Measurements from ENCODE around the gene SELENOO. TPM values are rescaled to one million over a fixed set of nuclear protein-coding genes. Genes with fewer than 3 reads are reported as not detected.

SELENOO gene
- total RNA-seq, 1 donor = 31.8 TPM

DNA sequence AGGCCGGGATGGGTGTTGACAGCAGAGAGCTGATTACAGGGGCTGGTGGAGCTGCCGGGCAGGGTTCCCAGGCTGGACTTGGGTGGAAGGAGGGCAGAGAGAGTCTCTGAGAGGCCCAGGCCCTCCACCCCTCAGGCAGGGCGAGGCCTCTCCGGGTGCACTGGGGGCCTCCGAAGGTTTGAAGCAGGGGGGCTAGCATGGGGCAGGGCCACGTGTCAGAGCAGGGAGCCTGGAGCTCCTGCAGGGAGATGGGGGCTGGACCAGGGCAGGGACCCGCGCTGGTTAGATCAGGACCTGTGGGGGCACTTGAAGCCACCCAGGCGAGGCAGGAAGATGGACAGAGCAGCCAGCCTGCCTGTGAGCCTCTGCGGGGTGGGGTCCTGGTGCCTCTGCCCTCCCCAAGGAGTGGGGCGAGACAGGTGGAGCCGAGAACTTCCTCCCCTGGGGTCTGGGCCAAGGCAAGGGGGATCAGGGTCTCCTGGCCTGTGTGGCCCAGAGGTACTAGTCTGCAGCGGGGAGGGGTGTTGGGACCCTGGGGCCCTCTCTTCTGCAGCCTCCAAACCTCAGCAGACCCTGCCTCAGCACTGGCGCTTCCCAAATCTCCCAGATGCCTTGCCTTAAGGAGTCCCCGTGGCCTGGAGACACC lies 29.4 kb upstream of the SELENOO start:
- DNase-seq (ENCODE audit: low read depth in 2 of 3, low spot score in 2 of 3) = no peak

DNA sequence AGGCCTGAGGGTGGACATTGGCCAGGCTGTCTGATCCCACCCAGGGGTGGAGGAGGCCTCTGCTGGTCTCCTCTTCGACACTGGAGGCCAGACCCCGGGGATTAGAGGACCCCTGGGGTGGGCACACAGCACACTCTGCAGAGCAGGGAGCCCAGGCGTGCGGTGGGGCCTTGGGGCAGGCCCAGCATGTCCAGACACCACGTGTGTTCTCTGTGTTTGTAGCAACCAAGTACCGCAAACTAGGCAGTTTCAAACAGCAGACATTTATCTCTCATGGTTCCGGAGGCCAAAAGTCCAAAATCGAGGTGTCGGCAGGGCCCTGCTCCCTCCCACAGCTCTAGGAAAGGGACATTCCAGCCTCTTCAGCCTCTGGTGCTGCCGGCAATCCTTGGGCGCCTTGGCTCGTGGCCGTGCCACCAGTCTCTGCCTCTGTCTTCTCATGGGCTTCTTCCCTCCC lies 28.8 kb upstream of the SELENOO start:
- DNase-seq (ENCODE audit: low read depth in 2 of 3, low spot score in 2 of 3) = no peak

DNA sequence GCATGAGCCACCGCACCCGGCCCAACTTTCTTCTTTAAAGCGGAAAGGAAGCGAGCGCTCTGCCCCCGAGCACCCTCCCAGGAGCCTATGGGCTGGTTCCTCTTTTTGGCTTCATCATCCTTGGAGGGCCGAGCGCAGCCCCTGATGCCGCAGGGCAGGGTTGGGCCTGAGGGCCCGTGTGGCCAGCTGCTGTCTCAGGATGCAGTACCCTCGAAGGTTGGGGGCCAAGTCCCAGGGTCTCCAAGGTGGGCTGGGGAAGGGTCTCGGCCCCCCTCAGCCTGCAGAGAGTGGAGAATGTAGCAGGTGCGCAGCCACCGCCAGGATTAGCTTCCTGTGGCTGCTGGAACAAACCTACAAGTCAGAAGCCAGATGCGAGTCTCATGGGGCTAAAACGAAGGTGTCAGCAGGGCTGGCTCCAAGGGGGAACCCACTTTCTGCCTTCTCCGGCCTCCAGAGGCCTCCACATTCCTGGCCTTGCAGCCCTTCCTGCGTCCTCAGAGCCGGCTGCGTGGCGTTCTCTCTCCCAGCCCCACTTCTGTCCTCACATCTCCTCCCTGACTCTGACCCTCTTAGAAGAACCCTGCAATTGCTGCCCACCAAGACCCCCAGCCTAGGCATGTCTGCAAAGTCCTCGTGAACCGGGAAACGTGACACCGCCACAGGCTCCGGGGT lies 27.4 kb upstream of the SELENOO start:
- peak in 1 of 3 donors; percentile 42 for DNase-seq (ENCODE audit: low read depth in 2 of 3, low spot score in 2 of 3)

DNA sequence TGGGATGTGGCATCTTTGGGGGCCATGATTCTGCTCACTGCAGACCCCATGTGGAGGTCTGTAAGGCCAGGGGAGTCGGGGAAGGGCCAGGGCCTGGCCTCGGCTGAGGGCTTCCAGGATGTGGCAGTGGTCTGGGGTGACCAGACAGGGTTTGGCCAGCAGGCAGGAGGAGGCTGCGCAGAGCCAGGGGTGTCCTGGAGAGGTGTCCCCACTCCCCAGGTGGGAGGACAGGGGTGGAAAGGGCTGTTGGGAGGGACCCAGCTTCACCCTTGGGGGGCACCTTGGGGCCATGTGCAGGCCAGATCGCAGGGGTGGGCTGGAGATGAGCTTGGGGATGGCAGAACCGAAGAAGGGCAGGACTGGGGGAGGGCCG lies 26.8 kb upstream of the SELENOO start:
- DNase-seq (ENCODE audit: low read depth in 2 of 3, low spot score in 2 of 3) = no peak

DNA sequence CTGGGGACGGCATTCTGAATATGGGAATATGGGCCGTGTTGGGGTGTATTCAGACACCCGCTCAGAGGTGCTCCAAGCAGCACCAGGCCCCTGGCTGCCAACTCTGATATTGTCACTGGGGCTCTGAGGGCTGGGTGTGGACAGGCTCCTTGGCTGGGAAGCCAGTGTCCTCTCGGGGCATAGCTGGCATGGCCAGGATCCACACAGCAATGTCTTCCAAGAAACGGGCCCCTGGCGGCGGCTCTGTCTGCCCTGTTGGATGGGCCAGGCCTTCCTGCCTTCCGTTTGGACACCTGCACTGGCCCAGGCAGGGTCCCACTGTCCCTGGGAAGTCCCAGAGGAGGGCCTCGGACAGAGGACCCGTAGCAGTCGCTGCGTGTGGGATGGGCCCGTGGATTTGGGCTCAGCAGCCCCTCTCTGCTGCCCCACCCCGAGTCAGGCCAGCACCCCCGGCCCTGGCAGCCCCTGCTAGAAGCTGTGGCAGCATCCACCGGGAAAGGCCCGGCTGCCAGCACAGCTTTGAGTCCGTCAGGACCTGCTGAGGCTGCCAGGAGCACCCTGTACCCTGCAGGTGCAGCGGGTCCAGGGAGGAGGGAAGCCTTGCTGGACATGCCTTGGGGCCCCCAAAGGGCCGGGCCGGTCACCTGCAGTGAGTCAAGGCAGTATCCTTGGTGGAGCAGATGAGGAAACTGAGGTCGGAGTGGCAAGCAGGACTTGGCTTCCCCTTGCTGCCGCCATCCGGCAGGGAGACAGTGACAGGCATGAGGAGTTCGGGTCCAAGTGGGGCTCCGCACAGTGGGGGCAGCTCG lies 26.2 kb upstream of the SELENOO start:
- DNase-seq (ENCODE audit: low read depth in 2 of 3, low spot score in 2 of 3) = no peak

DNA sequence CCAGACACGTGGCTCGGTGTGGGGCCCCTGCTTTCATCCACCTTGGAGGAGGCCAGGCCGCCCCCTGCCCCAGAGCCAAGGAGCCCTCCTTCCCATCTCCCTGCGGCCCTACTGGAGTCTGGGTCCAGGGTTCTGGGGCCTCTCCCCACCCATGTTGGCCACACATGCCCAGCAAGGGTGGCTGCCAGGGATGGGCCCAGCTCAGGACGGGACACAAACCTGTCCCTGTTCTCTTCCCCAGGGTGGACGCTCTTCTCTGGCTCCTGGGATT lies 25.7 kb upstream of the SELENOO start:
- no peak for DNase-seq (ENCODE audit: low read depth in 2 of 3, low spot score in 2 of 3)

DNA sequence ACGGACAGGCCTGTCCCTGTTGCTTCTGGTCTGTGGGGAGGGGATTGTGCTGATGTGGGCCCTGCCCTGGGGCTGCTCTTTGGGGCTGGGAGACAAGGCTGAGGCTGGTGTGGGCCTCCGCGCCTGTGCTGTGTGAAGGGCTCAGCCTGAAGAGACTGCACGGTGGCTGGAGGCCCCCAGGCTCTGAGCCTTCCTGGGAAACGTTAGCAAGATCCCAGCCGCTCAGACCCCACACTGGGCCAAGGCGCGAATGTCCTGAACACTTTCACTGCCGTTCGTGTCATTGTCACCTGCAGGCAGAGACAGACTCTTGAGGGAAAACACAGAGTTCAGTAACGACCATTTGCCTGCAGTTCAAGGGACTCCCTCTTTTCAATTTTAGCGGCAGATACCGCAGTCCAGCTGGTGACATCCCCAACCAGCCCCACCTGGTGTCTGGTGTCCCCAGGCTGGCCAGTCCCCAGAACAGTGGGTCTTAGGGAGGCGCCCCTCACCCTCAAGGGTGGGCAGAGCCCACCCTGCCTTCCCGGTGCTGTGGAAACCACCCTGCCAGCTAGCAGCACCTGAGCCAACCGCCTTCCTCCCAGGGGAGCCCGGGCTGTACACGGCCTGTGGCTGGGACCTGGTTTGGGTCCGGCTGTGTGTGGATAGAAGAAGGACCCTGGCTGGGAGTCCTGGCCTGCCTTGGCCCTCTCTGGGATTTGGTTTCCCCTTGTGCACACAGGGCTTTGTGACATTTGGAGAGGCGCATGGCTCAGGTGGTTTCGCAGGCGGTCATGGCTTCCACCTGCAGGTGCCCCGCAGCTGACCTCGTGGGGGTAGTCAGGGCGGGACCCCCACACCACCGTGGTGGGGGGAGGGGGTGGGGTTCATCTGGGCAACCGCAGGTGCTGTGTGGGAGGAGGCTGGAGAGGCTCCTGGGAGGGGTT lies 24.6 kb upstream of the SELENOO start:
- no peak for DNase-seq (ENCODE audit: low read depth in 2 of 3, low spot score in 2 of 3)

DNA sequence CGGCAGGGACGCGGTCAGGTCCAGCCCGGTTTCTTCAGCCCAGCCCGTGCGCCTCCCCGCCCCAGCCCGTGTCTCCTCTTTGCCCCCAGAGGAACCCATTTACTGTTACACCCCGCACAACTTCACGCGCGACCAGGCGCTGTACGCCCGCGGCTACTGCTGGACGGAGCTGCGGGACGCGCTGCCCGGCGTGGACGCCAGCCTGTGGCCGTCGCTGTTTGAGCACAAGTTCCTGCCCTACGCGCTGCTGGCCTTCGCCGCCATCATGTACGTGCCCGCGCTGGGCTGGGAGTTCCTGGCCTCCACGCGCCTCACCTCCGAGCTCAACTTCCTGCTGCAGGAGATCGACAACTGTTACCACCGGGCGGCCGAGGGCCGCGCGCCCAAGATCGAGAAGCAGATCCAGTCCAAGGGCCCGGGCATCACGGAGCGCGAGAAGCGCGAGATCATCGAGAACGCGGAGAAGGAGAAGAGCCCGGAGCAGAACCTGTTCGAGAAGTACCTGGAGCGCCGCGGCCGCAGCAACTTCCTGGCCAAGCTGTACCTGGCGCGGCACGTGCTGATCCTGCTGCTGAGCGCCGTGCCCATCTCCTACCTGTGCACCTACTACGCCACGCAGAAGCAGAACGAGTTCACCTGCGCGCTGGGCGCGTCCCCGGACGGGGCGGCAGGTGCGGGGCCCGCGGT lies 23.8 kb upstream of the SELENOO start:
- DNase-seq (ENCODE audit: low read depth in 2 of 3, low spot score in 2 of 3) = no peak

DNA sequence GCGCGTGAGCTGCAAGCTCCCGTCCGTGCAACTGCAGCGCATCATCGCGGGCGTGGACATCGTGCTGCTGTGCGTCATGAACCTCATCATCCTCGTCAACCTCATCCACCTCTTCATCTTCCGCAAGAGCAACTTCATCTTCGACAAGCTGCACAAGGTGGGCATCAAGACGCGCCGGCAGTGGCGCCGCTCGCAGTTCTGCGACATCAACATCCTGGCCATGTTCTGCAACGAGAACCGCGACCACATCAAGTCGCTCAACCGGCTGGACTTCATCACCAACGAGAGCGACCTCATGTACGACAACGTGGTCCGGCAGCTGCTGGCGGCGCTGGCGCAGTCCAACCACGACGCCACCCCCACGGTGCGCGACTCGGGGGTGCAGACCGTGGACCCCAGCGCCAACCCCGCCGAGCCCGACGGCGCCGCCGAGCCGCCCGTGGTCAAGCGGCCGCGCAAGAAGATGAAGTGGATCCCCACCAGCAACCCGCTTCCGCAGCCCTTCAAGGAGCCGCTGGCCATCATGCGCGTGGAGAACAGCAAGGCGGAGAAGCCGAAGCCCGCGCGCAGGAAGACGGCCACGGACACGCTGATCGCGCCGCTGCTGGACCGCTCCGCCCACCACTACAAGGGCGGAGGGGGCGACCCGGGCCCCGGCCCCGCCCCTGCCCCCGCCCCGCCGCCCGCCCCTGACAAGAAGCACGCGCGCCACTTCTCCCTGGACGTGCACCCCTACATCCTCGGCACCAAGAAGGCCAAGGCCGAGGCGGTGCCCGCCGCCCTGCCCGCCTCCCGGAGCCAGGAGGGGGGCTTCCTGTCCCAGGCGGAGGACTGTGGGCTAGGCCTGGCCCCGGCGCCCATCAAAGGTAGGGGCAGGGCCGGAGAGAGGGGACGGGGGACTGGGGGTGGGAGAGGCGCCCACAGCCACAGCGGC lies 23.0 kb upstream of the SELENOO start:
- DNase-seq (ENCODE audit: low read depth in 2 of 3, low spot score in 2 of 3) = no peak

DNA sequence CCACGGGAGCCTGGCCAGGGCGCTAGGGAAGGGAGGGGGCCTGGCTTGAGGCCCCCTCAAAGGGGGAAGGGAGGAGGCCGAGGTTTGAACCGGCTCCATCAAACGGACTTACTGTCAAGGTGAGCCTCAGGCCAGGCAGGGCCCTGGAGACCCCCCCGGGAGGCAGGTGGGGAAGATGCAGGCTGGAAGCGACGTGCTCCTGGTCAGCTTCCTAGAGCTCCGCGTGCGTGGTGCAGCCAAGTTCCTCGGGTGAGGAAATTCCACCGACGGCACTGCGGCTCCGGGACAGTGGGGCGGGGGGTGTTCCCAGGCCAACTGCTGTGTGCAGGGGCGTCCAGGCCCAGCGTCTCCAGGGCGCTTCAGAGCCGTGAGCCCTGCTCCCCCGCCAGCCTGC lies 22.3 kb upstream of the SELENOO start:
- no peak for DNase-seq (ENCODE audit: low read depth in 2 of 3, low spot score in 2 of 3)

DNA sequence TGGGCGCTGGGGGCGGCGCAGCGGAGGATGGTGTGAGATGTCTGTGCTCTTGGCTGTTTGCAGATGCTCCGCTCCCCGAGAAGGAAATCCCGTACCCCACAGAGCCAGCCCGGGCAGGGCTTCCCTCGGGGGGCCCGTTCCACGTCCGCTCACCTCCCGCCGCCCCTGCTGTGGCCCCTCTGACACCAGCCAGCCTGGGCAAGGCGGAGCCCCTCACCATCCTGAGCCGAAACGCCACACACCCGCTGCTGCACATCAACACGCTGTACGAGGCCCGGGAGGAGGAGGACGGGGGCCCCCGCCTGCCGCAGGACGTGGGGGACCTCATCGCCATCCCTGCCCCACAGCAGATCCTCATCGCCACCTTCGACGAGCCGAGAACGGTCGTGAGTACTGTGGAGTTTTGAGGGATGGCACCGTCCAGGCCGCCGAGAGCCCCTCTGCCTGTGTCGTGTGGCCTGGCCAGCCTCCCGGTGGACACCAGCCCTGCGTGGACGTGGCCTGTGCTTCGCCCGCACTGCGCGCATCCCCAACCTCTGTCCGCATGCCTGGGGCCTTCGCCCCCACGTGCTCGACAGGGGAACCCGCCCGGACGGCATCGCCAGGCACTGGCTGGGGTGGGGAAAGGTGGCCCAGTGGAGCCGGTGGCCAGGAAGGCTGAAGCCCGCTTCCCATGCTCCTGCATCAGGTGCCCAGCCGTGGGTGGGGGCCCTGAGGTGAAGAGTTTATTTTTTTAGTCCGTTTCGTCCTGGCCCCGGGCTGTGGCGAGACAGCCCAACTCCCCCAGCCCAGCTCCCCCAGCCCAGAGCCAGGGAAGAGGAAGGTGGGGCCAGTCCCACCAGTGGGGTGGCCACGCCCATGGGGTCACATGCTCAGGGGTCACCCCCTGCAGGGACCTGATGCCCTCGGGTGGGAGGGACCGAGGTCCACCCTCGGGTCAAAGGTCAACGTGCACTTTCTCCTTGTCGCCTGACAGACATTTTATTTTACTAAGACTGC lies 21.6 kb upstream of the SELENOO start:
- DNase-seq (ENCODE audit: low read depth in 2 of 3, low spot score in 2 of 3) = no peak

DNA sequence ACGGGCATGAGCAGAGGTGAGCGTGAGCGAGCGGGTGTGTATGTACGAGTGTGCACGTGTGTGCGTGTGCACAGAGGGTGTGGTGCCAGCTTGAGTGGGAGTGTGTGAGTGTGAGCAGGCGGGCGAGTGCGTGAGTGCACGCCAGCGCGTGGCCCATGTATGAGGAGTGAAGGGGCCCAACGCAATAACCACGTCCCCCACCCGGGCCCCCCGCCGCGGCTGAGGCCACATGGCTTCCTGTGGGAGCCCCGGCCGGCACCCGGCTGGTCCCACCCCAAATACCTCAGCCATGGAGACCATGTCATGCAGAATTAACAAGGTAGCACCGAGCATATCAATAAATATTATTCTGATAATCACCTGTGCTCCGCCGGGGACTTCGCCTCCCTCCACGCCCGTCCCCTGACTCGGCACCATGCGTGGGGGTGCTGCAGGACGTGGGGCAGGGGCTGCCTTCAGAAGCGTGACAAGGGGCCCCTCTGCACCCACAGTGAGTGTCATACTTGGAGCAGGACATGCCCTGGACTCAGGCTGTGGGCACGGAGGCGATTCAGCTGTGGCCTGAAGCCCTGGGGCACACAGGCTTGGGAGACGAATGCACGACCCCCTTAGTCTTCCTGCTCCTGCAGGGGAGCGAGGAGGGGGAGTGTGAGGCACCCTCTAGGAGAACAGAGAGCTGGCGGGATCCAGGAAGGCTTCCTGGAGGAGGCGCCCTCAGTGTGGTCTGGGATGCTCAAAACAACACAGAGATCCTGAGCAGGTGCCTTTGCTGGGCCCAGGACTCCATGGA lies 20.7 kb upstream of the SELENOO start:
- no peak for DNase-seq (ENCODE audit: low read depth in 2 of 3, low spot score in 2 of 3)

DNA sequence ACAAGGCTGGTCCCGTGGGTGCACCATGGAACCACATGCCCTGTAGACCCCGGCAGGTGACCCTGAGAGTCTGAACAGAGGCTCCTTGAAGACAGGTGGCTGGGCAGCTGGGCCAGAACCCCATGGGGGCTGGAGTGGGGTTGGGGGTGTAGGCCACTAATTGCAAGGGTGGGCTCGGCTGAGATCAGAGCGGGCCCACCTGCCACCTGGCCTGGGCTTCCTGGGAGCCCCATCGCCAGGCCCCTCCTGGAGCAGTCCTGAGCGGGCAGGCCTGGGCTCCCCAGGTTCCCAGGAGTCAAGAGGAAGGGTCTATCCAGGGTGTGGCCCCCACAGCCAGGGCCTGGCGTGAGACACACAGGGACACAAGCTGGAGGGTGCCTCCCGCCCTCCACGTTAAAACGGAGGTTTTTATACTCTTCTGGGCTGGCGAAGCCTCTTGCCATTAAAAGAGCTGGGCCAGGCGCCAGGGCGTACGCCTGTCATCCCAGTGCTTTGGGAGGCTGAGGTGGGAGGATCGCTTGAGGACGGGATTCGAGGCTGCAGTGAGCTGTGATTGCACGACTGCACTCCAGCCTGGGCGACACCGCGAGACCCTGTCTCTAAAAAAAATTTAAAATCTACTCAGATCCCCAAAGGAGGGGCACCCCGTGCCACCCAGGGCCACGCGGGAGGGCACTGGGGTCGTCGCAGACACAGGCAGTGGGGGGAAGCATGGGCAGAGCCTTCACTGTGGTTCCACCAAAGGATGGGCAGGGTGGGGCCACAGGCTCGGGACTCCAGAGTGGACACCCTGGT lies 19.9 kb upstream of the SELENOO start:
- DNase-seq (ENCODE audit: low read depth in 2 of 3, low spot score in 2 of 3) = no peak

DNA sequence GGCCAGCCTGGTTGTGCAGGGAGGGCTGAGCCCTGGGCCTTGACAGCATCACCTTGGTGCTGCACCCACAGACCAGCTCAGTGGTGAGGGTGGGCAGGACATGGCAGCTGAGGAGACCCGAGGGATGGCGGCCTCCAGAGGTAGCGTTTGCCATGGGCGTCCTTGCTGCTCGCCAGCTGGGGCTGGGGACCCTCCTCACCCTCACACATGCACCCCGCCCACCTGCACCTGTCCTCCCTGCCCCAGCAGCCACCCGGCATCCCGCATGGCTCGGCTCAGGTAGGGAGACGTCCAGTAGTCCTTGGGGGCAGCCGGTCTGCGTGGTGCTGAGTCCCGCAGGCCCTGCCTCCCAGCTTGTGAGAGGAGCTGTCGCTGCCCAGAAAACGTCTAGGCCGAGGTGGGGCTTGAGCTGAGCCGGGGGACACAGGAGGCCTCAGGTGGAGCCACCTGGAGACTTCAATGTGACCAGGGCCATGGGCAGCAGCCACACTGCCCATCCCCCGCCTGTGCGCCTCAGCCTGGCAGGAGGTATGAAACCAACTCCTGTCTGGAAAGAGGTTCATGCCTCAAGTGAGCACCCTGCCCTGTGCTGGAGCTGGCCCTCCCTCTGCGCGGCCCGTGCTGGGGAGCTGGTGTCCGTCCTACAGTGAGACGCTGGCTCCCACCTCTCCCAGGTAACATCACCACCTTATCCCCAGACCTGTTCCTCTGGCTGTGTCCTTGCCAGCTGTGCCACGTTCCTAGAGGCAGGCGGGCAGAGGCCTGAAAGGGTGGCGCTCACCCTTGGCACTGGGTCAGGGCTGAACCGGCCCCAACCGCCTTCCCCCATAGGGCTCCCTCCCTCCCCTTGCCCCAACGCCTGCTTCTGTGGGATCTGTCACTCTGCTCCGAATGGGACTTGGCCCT lies 18.4 kb upstream of the SELENOO start:
- no peak for DNase-seq (ENCODE audit: low read depth in 2 of 3, low spot score in 2 of 3)

DNA sequence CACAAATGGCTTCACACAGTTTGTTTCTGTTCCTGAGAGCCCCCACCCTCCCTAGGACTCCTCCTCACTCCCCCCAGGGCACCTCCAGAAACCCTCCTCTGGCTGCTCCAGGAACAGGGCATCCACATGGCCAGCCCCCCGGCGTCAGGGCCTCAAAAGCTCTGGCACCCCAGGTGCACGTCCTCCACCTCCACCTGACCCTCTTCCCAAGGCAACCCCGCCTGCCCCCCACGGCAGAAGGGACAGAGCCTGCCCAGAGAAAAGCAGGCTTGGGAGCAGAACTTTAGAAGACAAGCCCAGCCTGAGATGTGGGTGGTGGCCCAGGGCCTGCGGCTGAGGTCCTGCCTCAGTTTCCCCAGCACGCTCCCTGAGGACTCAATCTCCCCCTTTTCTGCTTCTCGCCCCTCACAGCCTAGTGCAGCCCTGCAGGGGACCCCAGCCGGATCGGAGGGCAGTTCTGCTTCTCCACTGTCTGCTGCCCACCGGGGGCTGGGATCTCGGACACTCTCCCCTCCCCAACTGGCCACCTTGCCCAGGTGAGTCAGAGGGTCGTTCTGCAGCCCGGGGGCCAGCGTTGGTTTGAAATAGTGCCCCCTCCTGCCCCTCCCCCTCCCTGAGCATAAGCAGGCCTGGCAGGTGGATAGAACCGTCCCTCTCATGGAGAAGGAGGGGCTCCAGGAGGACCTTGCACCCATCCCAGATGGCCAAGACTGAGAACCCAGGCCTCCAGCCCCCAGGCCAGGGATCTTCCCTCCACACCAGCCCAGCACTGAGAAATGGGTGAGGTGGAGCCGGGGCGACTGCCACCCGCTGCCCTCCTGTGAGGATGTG lies 17.5 kb upstream of the SELENOO start:
- DNase-seq (ENCODE audit: low read depth in 2 of 3, low spot score in 2 of 3) = no peak

Data from hematopoietic multipotent progenitor cell (in vitro differentiated cells).